Activated naive CD4-positive, alpha-beta T cell treated with anti-CD3 and anti-CD28 coated beads, Interleukin-2, amount 50 U/mL, for 24 hours (primary cell): Measurements from ENCODE around the gene CD24.
"Not testable (repeated sequence)": the region's sequence is repeated elsewhere in the genome, so short reads cannot be mapped to it uniquely, and the experiment has no call there.

Experiments
- H3K27ac Mint-ChIP-seq: one replicate; pipeline ENCODE4 v1.8.0; 2021; ENCODE audit warnings: mild to moderate bottlenecking, mixed read lengths
- H3K27me3 Mint-ChIP-seq: one replicate; pipeline ENCODE4 v1.8.0; 2021; ENCODE audit warnings: mixed read lengths
- H3K36me3 Mint-ChIP-seq: one replicate; pipeline ENCODE4 v1.8.0; 2021; ENCODE audit warnings: mixed read lengths
- H3K4me1 Mint-ChIP-seq: one replicate; pipeline ENCODE4 v1.8.0; 2021; ENCODE audit warnings: mixed read lengths
- H3K4me3 Mint-ChIP-seq: one replicate; pipeline ENCODE4 v1.8.0; 2021; ENCODE audit warnings: mild to moderate bottlenecking, mixed read lengths
- H3K9me3 Mint-ChIP-seq: one replicate; pipeline ENCODE4 v1.8.0; 2021; ENCODE audit warnings: mixed read lengths

Gene CD24

DNA sequence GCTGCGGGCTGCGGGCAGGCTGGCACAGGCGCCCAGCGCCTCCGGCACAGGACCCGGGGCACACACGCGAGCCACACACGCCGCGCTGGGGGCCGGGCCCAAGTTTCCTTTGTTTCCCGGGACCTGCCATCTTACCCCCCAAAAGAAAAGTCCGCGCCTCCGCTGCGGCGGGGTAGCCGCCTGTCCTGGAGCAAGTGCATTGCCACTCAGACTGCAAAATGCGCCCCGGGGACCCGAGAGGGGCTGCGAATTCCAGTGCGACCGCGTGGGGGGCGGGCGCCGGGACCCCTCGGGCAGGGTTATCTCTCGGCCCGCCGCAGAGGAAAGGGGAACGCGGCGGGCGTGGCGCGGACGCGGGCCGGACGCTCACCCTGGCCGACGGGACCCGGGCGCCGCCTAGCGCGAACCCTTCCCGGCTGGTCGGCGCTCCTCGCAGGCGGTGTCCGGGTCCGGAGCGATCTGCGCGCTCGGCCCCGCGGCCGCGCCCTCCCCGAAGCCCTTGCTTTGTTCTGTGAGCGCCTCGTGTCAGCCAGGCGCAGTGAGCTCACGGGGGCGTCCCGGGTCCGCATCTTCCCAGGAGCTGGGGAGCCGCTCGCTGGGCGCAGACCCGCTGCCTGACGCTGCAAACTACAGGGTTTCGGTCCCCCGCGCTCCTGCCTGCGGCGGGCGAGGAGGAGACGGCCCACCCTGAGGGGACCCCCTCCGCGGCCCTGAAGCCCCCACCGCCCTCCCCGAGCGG, 639 bp upstream of the CD24 start:
- Mint-ChIP-seq H3K4me3 (peak overlapping the region; percentile 75), H3K27ac (no peak overlapping the region), H3K27me3 (peaks cover 45% of the 10 kb centered on the region), H3K4me1 (peaks cover 14% of the 10 kb centered on the region), H3K9me3 (no peaks in the 10 kb centered on the region), H3K36me3 (no peaks in the 10 kb centered on the region)

DNA sequence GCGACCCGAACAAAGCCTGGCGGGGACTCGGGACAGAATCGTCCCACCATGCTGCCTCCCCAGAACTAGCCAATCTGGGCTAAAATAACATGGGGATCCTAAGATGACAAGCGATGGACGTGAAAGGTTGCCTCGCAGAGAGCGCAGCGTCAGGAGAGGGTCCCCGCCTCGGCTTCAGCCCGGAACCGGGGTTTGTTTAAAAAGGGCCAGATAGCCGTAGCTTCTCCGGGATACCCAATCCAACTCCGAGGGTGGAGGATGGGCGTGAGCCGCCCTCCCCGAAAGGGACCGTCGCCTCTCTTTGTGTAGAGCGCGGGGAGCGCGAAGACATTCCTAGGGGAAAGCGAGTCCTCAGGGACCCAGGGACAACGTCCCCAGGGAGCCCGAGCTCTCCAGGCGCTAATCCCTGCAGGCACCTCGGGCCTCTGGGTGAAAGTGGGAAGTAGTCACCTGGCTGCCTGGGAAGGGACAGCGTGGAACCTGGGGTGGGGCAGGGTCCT, 643 bp downstream of the CD24 start:
- Mint-ChIP-seq H3K9me3 (no peaks in the 10 kb centered on the region), H3K36me3 (no peaks in the 10 kb centered on the region), H3K27ac (no peak overlapping the region), H3K4me3 (peak overlapping the region; percentile 74), H3K4me1 (peaks cover 14% of the 10 kb centered on the region), H3K27me3 (peaks cover 46% of the 10 kb centered on the region)

- H3K27me3 Mint-ChIP-seq = peaks cover 46% of the 10 kb centered on the region
- no peaks in the 10 kb centered on the region for H3K9me3 Mint-ChIP-seq
- peaks cover 14% of the 10 kb centered on the region for H3K4me1 Mint-ChIP-seq
- no peaks in the 10 kb centered on the region for H3K36me3 Mint-ChIP-seq
- H3K4me3 Mint-ChIP-seq = peak overlapping the region; percentile 74
- no peak overlapping the region for H3K27ac Mint-ChIP-seq
Measured at GRCh38 chr6:106973018-106973835, 1.3 kb downstream of the CD24 start.

DNA sequence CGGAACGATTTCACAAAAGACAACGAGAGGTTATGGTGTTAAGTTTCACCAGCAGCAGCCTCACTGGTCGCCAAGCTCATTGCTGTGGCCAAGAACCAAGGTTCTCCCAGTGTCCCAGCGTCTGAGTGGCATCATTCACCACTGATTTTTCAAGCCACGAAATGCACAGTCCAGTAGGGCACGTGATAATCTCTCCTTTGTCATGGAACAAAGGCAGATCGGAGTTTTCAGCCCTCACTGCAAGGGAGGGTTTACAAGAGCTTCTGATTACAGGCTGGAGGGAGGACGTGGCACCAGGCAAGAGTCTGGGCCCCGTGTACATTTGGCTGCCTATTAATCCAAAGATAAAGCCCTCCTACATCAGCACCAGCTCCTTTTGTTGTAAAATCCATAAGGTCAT, 2.0 kb downstream of the CD24 start:
- peaks cover 41% of the 10 kb centered on the region for H3K27me3 Mint-ChIP-seq
- H3K27ac Mint-ChIP-seq = no peak overlapping the region
- H3K4me3 Mint-ChIP-seq = no peak overlapping the region
- peaks cover 14% of the 10 kb centered on the region for H3K4me1 Mint-ChIP-seq
- H3K36me3 Mint-ChIP-seq = no peaks in the 10 kb centered on the region
- H3K9me3 Mint-ChIP-seq = no peaks in the 10 kb centered on the region

DNA sequence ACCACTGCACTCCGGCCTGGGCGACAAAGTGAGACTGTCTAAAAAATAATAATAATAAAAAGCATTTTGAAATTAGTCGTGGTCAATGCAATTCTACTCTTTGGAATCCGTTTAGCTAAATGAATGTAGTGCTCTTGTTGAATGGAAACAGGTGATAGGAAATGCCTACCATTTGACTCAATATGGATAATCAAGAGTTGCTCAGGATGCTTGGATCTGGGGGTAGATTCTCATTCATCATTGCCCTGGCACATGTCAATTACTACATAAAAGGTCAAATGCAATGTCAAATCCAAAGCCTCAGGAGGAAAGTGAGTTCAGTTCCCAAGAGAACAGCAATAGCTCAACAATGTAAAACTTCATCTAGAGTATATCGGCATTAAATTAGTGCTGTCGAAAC, 3.8 kb downstream of the CD24 start:
- Mint-ChIP-seq H3K27me3 (peaks cover 35% of the 10 kb centered on the region), H3K4me1 (peaks cover 12% of the 10 kb centered on the region)
- not testable (repeated sequence) for H3K36me3 Mint-ChIP-seq, H3K27ac Mint-ChIP-seq, H3K9me3 Mint-ChIP-seq, H3K4me3 Mint-ChIP-seq

DNA sequence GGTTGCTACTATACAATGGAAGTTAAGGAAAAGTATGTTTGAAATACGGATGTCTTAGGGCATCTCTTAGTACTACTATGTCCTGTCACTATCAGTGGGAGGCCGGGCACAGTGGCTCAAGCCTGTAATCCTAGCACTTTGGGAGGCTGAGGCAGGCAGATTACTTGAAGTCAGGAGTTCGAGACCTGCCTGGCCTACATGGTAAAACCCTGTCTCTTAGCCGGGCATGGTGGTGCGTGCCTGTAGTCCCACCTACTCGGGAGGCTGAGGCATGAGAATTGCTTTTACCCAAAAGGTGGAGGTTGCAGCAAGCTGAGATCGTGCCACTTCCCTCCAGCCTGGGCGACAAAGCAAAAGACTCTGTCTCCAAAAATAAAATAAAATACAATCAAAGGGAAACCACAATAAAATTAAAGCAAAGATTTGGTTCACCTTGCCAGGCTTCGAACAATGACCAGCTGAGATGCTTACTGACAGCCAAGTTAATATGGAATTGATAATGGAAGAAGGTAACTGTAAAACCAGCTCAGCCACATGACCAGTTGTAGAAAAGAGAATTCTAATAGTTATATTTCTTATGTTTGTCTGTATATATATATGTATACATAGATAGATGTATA, 6.5 kb downstream of the CD24 start:
- H3K27ac Mint-ChIP-seq = no peak overlapping the region
- H3K36me3 Mint-ChIP-seq = no peaks in the 10 kb centered on the region
- H3K4me3 Mint-ChIP-seq = no peak overlapping the region
- peaks cover 5% of the 10 kb centered on the region for H3K4me1 Mint-ChIP-seq
- H3K9me3 Mint-ChIP-seq = peaks cover 4% of the 10 kb centered on the region
- H3K27me3 Mint-ChIP-seq = peaks cover 28% of the 10 kb centered on the region

DNA sequence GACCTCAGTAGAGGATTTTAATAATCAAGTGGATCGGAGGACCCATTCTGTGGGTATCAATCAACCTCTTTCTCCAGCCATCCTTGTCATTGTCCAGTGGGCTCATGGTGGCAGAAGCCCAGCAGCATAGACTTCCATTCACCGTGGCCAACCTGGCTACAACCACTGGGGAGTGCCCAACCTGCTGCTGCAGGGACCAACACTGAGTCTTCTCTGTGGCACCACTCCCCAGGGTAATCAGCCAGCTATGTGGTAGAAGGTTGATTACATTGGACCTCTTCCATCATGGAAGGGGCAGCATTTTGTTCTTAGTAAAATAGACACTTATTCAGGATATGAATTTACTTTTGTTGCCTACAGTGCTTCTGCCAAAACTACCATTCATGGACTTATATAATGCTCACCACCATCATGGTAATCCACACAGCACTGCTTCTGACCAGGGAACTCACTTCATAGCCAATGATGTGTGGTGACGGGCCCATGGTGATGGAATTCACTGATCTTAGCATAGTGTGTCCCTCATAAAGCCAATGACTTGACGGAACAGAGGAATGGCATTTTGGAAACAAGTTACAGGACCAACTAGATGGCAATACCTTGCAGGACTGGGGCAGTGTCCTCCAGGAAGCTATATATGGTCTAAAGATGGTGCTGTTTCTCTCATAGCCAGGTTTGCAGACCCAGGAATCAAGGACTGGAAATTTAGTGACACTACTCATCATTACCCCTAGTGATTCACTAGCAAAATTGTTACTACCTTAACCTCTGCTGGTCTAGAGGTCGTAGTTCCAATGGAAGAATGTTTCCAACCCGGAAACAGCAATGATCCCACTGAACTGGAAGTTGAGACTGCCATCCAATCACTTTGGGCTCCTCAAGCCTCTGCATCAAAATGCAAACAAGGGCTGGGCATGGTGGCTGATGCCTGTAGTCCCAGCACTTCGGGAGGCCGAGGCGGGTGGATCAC, 7.6 kb downstream of the CD24 start:
- no peaks in the 10 kb centered on the region for H3K4me1 Mint-ChIP-seq
- no peaks in the 10 kb centered on the region for H3K36me3 Mint-ChIP-seq
- H3K4me3 Mint-ChIP-seq = no peak overlapping the region
- no peak overlapping the region for H3K27ac Mint-ChIP-seq
- peaks cover 4% of the 10 kb centered on the region for H3K9me3 Mint-ChIP-seq
- H3K27me3 Mint-ChIP-seq = peaks cover 20% of the 10 kb centered on the region

- Mint-ChIP-seq H3K36me3 (no peaks in the 10 kb centered on the region), H3K4me3 (no peak overlapping the region), H3K4me1 (no peaks in the 10 kb centered on the region), H3K9me3 (peaks cover 4% of the 10 kb centered on the region), H3K27me3 (peaks cover 16% of the 10 kb centered on the region), H3K27ac (no peak overlapping the region)
Measured at GRCh38 chr6:106966229-106966628, 8.3 kb downstream of the CD24 start.

- no peak overlapping the region for H3K4me3 Mint-ChIP-seq
- H3K27me3 Mint-ChIP-seq = peaks cover 14% of the 10 kb centered on the region
- no peaks in the 10 kb centered on the region for H3K36me3 Mint-ChIP-seq
- H3K4me1 Mint-ChIP-seq = no peaks in the 10 kb centered on the region
- H3K9me3 Mint-ChIP-seq = peaks cover 4% of the 10 kb centered on the region
- H3K27ac Mint-ChIP-seq = no peak overlapping the region
Measured at GRCh38 chr6:106964954-106965353, 9.6 kb downstream of the CD24 start.

- Mint-ChIP-seq H3K27me3 (peaks cover 8% of the 10 kb centered on the region), H3K4me1 (no peaks in the 10 kb centered on the region), H3K4me3 (no peak overlapping the region), H3K9me3 (peaks cover 4% of the 10 kb centered on the region), H3K27ac (no peak overlapping the region), H3K36me3 (no peaks in the 10 kb centered on the region)
Measured at GRCh38 chr6:106964099-106964498, 10.4 kb downstream of the CD24 start.

DNA sequence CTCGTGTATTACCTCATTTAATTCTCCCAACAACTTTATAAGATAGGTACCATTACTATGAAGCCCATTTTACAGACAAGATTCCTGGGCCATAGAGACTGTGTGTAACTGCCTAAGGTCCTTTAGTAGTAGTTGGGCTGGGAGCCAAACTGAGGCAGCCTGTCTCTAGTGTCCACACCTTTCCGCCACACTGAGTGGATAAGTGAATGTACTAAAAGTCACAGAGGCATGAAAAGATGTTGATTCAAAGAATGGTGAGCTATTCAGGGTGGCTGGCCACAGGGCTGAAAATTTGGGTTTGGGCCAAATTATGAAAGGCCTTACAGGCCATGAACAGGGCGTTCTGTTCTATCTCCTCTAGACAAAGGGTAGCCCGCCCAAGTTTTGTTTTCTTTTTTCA, 11.0 kb downstream of the CD24 start:
- peaks cover 4% of the 10 kb centered on the region for H3K9me3 Mint-ChIP-seq
- no peak overlapping the region for H3K4me3 Mint-ChIP-seq
- peaks cover 5% of the 10 kb centered on the region for H3K27me3 Mint-ChIP-seq
- H3K4me1 Mint-ChIP-seq = no peaks in the 10 kb centered on the region
- H3K27ac Mint-ChIP-seq = no peak overlapping the region
- no peaks in the 10 kb centered on the region for H3K36me3 Mint-ChIP-seq

DNA sequence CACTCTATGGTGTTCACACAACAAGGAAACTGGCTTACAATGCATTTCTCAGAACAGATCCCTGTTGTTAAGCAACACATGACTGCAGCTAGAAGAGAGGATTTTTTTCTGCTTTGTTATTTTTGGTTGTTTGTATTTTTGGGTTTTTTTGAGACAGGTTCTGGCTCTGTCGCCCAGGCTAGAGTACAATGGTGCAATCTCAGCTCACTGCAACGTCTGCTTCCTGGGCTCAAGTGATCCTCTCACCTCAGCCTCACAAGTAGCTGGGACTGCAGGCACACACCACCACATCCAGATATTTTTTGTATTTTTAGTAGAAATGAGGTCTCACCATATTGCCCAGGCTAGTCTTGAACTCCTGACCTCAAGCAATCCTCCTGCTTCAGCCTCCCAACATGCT, 12.7 kb downstream of the CD24 start:
- peaks cover 4% of the 10 kb centered on the region for H3K27me3 Mint-ChIP-seq
- no peaks in the 10 kb centered on the region for H3K36me3 Mint-ChIP-seq
- H3K4me3 Mint-ChIP-seq = no peak overlapping the region
- peaks cover 4% of the 10 kb centered on the region for H3K9me3 Mint-ChIP-seq
- no peaks in the 10 kb centered on the region for H3K4me1 Mint-ChIP-seq
- no peak overlapping the region for H3K27ac Mint-ChIP-seq

- Mint-ChIP-seq H3K27me3 (peaks cover under 1% of the 10 kb centered on the region), H3K4me1 (no peaks in the 10 kb centered on the region)
Measured at GRCh38 chr6:106961136-106961535, 13.4 kb downstream of the CD24 start.

DNA sequence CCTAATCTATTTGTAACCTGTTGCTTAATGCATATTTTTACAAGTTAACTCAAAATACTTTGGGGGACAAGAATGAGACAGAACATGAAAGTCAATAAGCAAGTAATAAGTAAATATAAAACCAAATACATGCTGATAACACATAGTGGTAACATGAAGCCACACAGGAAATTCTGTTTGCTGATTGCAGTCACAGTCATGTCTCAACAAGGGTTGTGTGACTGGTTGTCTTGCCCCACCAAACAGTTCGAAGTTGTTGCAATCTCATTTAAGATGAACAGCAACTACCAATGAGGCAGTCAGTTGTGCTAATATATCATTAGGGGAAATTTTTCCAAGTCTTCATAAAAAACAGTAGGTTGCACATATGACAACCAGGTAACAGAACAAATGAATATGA, 14.5 kb downstream of the CD24 start:
- Mint-ChIP-seq H3K9me3 (peaks cover 4% of the 10 kb centered on the region), H3K36me3 (no peaks in the 10 kb centered on the region), H3K4me1 (no peaks in the 10 kb centered on the region), H3K27me3 (no peaks in the 10 kb centered on the region), H3K4me3 (no peak overlapping the region), H3K27ac (no peak overlapping the region)

More at GRCh38 chr6:106961136-106961535, 13.4 kb downstream of the CD24 start:
- H3K9me3 Mint-ChIP-seq = peaks cover 4% of the 10 kb centered on the region
- H3K36me3 Mint-ChIP-seq = no peaks in the 10 kb centered on the region
- H3K4me3 Mint-ChIP-seq = no peak overlapping the region
- H3K27ac Mint-ChIP-seq = no peak overlapping the region

- Mint-ChIP-seq H3K4me3 (no peak overlapping the region), H3K27ac (no peak overlapping the region)
Measured at GRCh38 chr6:106939848-106940247, 34.7 kb downstream of the CD24 start.

More at GRCh38 chr6:106939848-106940247, 34.7 kb downstream of the CD24 start:
- H3K9me3 Mint-ChIP-seq = no peaks in the 10 kb centered on the region
- no peaks in the 10 kb centered on the region for H3K36me3 Mint-ChIP-seq
- H3K27me3 Mint-ChIP-seq = peaks cover 22% of the 10 kb centered on the region
- H3K4me1 Mint-ChIP-seq = no peaks in the 10 kb centered on the region
